ENCODE measurements around the gene HIP1R. TPM values are rescaled to one million over a fixed set of nuclear protein-coding genes. Genes with fewer than 3 reads are reported as not detected.

The HIP1R gene
- polyA plus RNA-seq, 3 donors = 0.09 to 0.60 TPM; not detected in 1

DNA sequence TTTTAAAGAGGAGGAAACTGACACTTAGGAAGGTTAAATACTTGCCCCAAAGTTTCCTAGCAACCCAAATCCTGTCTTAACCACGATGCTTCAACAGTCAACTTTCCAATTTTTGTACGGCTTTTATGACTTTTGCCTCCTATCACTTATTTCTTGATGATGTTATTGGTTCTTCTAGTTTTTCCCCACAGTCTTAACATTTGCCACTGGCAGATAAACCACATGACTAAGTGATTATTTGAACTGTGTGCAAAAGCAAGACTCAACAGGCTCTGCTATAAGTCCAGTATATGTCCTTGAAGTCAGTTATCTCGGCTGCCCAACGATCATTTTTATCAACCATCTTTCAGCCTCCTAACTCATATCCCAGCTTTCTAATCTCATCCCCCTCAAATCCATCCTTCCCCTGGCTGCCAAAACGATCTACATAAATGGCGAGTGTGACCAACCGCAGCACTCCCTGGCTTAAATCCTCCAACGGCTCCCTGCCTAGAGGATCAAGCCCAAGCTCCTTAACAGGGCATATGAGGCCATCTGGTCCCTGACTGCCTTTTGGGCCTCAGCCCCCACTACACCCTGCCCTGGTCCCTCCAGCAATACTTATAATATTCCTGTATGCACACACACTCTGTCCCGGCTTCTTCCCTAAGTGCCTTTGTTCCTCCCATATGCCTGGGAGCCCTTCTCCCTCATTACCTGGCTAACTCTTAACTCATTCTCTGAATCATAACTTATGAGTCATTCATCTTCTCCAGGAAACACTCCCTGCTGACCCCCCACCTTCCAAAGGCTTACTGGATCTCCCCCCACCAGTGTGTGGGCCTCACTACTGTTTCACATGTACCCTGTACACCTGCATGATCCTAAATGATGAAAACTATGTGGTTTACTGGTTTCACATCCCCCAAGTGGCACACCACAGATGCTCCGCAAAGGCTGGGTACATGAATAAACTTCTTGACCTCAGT is 51.9 kb downstream of the HIP1R start:
- Mint-ChIP-seq H3K4me1 (peaks cover 86% of the 10 kb centered on the region), H3K27me3 (ENCODE audit: low read depth in 3 of 3) (peaks cover 3 to 17% (median 3%) of the 10 kb centered on the region in 3 donors), H3K27ac (peak overlapping the region; percentile 97 to 100 (median 99)), H3K4me3 (peak overlapping the region; percentile 75 to 93), H3K9me3 (no peaks in the 10 kb centered on the region), H3K36me3 (peaks cover 5 to 26% of the 10 kb centered on the region in 2 donors)
- 63% methylated on average over 8 of the region's 10 CpGs for WGBS (ENCODE audit: insufficient coverage)
- H3K27me3 ChIP-seq (ENCODE audit: control insufficient read depth in 2 of 2, insufficient read depth in 2 of 2, low read length in 2 of 2) = no peaks in the 10 kb centered on the region
- intact Hi-C loops (cut with micrococcal nuclease) = no loop called here
- no peaks in the 10 kb centered on the region for H3K36me3 ChIP-seq (replicated peaks in 1 of 2; ENCODE audit: control insufficient read depth in 1 of 2, insufficient read depth in 2 of 2, low read length in 2 of 2)
- H3K27ac ChIP-seq (ENCODE audit: low read depth in 1 of 2, low read length in 2 of 2) = peak overlapping the region; percentile 89 to 97
- H3K79me2 ChIP-seq (ENCODE audit: insufficient read depth, low read length) = peaks cover 86% of the 10 kb centered on the region
- TF ChIP-seq, protein P1, sequence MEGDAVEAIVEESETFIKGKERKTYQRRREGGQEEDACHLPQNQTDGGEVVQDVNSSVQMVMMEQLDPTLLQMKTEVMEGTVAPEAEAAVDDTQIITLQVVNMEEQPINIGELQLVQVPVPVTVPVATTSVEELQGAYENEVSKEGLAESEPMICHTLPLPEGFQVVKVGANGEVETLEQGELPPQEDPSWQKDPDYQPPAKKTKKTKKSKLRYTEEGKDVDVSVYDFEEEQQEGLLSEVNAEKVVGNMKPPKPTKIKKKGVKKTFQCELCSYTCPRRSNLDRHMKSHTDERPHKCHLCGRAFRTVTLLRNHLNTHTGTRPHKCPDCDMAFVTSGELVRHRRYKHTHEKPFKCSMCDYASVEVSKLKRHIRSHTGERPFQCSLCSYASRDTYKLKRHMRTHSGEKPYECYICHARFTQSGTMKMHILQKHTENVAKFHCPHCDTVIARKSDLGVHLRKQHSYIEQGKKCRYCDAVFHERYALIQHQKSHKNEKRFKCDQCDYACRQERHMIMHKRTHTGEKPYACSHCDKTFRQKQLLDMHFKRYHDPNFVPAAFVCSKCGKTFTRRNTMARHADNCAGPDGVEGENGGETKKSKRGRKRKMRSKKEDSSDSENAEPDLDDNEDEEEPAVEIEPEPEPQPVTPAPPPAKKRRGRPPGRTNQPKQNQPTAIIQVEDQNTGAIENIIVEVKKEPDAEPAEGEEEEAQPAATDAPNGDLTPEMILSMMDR (IDR thresholded peaks at IDR 0.05) = no peak
- no peaks in the 10 kb centered on the region for H3K9me3 ChIP-seq (replicated peaks in 1 of 2; ENCODE audit: control insufficient read depth in 1 of 2, insufficient read depth in 1 of 2, low read length in 2 of 2)
- H2AFZ ChIP-seq (ENCODE audit: insufficient read depth, low read depth, low read length, poor library complexity, severe bottlenecking) = no peak overlapping the region
- peak overlapping the region; percentile 68 for H3K4me2 ChIP-seq (replicated peaks; ENCODE audit: extremely low read depth, low read length, poor library complexity, severe bottlenecking)
- H4K20me1 ChIP-seq (ENCODE audit: insufficient read depth, low read length) = peaks cover 98% of the 10 kb centered on the region
- peak overlapping the region; percentile 72 for H3K9ac ChIP-seq (ENCODE audit: insufficient read depth, low read length, poor library complexity, severe bottlenecking)
- peak in 2 of 3 donors; percentile 37 to 69 for DNase-seq
- H3K4me3 ChIP-seq (replicated peaks in 1 of 3; ENCODE audit: low read depth in 2 of 3, low read length in 3 of 3) = peak overlapping the region in 2 of 3 experiments; percentile 43 to 67
- H3K4me1 ChIP-seq (ENCODE audit: control insufficient read depth in 1 of 2, insufficient read depth in 2 of 2, low read length in 2 of 2) = peaks cover 70 to 89% of the 10 kb centered on the region in 2 donors

DNA sequence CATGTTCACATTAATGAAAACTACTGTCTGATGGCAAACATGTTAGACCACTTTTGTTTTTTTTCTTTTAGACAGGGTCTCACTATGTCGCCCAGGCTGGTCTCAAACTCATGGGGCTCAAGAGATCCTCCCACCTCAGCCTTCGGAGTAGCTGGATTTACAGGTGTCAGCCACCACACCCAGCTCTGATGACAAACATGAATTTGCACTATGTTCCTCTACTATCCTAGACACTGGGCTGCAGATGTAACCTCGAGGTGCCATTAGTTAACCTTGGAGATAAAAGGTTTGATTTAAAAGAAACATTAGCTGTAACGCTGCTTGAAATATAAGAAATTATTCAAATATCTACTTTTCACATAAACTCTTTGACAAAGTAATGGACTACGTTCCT is 52.6 kb downstream of the HIP1R start:
- Mint-ChIP-seq H3K27ac (peak overlapping the region; percentile 97 to 100 (median 99)), H3K4me3 (peak overlapping the region; percentile 75 to 93), H3K27me3 (ENCODE audit: low read depth in 3 of 3) (peaks cover 2 to 12% (median 2%) of the 10 kb centered on the region in 3 donors), H3K4me1 (peaks cover 89% of the 10 kb centered on the region), H3K9me3 (no peaks in the 10 kb centered on the region), H3K36me3 (peaks cover 10 to 24% of the 10 kb centered on the region in 2 donors)
- H3K4me1 ChIP-seq (ENCODE audit: control insufficient read depth in 1 of 2, insufficient read depth in 2 of 2, low read length in 2 of 2) = peaks cover 77 to 92% of the 10 kb centered on the region in 2 donors
- peak overlapping the region; percentile 72 for H3K9ac ChIP-seq (ENCODE audit: insufficient read depth, low read length, poor library complexity, severe bottlenecking)
- intact Hi-C loops (cut with micrococcal nuclease) = loop anchor here in 1 of 2 donors (2.0 kb wide), 1 partner anchor 59 kb away; no protein-coding TSS in a partner anchor
- H3K27me3 ChIP-seq (ENCODE audit: control insufficient read depth in 2 of 2, insufficient read depth in 2 of 2, low read length in 2 of 2) = no peaks in the 10 kb centered on the region
- 40% methylated on average over 1 of the region's 5 CpGs for WGBS (ENCODE audit: insufficient coverage)
- peak overlapping the region; percentile 25 to 67 (median 43) for H3K4me3 ChIP-seq (replicated peaks in 1 of 3; ENCODE audit: low read depth in 2 of 3, low read length in 3 of 3)
- H3K4me2 ChIP-seq (replicated peaks; ENCODE audit: extremely low read depth, low read length, poor library complexity, severe bottlenecking) = peak overlapping the region; percentile 68
- H4K20me1 ChIP-seq (ENCODE audit: insufficient read depth, low read length) = peaks cover 97% of the 10 kb centered on the region
- TF ChIP-seq, protein P1 (IDR thresholded peaks at IDR 0.05) = no peak
- peaks cover 86% of the 10 kb centered on the region for H3K79me2 ChIP-seq (ENCODE audit: insufficient read depth, low read length)
- no peaks in the 10 kb centered on the region for H3K36me3 ChIP-seq (replicated peaks in 1 of 2; ENCODE audit: control insufficient read depth in 1 of 2, insufficient read depth in 2 of 2, low read length in 2 of 2)
- H3K27ac ChIP-seq (ENCODE audit: low read depth in 1 of 2, low read length in 2 of 2) = peak overlapping the region; percentile 89 to 97
- DNase-seq = no peak
- H3K9me3 ChIP-seq (replicated peaks in 1 of 2; ENCODE audit: control insufficient read depth in 1 of 2, insufficient read depth in 1 of 2, low read length in 2 of 2) = no peaks in the 10 kb centered on the region
- no peak overlapping the region for H2AFZ ChIP-seq (ENCODE audit: insufficient read depth, low read depth, low read length, poor library complexity, severe bottlenecking)

All from CD14-positive monocyte (primary cell).